OCI-M2 (cell line): Measurements from ENCODE around the gene TNS3.

ENCODE experiments used
- DNase-seq: peaks from one replicate; lab custom pipeline; 2025; ENCODE audit not compliant: unreplicated experiment; lab: John Stamatoyannopoulos, UW

TNS3 gene

DNA sequence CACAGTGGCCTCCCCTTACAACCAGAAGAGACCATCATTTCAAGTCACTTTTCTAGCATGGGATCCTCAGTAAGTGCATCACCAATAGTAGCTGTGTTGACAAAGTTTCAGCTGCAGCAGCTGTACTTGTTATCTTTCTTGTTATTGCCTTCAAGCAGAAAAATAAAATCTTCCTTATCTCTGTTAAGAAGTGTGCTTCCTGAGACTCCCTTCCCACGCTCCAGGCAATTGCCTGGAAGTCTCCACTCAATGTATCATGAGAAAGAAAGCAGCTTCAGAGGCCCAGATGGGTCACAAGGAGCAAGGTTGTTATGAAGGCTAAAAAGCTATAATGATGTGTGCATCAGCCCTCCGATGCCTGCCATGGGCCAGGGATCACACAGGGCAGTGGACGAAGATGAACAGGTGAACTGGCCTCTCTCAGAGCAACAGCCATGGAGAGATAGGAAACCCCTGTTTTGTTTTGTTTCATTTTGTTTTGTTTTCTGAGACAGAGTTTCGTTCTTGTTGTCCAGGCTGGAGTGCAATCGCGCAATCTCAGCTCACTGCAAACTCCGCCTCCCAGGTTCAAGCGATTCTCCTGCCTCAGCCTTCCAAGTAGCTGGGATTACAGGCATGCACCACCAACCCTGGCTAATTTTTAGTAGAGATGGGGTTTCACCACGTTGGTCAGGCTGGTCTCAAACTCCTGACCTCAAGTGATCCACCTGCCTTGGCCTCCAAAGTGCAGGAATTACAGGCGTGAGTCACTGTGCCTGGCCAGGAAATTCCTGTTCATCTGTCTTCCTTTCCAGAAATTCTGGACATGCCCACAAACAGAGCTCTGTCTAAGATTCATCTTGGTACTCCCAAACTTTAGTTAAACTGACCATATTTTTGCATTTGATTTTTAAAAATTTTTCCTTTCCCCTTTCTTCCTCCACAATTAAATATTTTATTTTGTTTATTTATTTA is 340.5 kb downstream of the TNS3 start:
- DNase-seq: no peak

DNA sequence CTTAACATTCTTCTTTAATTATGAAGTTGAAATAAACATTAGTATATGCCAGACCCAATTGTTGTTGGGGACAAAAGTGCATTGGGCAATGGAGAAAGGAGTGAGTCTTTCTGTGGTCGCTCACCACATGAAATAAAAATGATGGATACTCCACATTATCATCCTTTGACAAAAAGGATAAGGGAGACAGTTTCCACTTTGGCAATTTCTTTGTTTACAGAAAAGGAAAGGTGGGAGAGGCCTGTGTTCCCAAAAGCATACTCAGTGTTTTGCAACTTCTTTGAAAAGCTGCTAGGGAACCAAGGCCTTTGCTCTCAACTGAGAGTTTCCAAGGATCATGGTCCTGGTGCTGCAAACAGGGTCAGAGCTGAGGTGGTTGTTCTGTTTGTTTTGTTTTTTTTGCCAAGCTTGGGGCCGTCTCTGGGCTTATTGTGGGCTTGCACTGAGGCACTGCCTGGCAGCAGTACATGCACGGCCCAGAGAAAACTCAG is 341.9 kb downstream of the TNS3 start:
- DNase-seq: no peak

DNA sequence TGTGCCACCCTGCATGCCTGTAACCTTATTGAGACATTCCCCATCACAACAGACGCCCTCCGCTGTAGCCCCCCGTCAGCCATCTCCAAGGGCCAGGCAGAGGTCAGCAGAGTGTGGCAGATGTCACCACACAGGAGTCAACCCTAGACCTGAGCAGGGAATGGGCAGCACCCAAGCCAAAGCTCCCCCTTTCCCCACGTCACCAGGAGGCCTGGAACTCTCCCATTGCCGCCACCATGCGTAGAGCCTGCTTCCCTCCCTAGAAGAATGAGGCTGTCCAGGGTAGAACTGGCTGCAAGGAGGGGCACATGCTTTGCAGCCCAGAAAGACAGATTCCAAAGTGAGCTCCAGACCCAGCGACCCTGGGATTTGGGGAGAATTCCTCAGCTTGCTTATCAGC is 342.9 kb downstream of the TNS3 start:
- no peak for DNase-seq

DNA sequence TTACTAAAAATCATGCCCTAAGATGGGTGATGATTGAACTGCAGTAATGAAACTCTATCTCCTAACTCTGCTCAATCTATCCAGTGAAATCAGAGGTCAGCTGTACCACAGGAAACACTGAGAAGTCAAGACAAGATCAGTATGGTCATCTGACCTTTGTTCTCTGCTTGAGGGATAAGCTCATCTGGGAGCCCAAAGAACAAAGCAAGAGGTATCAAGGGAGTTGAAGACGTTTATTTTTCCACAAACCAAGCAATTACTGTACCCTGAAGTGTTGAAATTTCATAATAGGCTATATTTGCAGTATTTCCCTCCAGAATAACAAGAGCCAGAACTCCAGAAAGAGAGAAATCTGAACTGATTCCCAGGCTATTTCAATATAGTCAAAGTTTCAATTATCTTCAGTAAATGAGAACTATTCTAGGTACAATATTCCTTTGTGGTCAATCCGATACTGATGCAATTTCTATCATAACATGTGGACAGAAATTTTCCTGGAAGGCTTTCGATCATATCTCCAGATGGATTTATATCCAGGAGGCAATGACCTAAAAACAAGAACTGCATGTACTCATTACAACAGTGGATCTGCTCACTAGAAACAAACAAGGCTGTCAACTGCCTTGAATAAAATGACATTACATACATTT is 345.3 kb downstream of the TNS3 start:
- no peak for DNase-seq

DNA sequence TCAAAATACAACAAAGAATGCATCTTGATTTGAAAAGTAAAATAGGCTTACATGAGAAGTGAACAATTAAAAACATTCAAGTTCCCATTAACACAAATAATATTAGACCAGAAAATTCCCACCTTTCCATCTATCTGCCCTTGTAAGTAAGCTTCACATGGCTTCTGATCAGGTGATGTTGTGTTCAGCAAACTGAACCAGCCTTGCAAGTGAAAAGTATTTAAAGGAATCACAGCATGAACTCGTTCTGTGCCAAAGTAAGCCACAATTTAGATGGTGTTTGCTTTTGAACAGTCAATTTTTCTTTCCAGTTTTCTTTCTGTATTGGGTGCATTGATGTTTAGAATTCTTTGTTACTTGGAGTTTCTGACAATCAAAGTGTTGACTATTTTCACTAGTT is 347.9 kb downstream of the TNS3 start:
- DNase-seq: no peak

DNA sequence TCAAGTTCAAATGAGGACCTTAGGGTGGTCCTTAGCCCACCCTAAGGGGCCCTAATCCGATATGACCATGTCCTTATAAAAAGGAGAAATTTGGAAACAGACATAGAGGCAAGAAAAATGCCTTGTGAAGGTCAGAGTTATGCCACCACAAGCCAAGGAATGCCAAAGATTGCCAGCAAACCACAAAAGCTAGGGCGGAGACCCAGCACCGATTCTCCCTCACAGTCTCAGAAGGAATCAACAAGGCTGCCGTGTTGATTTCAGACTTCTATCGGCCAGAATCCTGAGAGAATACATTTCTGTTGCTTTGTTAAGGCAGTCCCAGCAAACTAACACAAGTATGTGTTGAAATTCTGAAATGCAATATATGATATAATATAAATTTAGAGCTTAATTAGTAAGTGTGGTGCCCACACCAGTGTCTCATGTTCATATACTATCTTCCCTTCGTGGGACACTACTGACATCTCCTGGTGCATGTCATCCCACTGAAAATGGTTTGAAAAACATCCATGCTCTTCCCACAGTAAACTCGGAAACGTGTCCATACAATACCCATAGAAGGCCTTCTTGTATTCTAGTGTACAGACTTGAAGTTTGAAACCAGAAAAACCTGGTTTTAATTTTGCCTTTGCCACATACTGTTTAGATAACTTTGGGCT is 349.0 kb downstream of the TNS3 start:
- DNase-seq: no peak

DNA sequence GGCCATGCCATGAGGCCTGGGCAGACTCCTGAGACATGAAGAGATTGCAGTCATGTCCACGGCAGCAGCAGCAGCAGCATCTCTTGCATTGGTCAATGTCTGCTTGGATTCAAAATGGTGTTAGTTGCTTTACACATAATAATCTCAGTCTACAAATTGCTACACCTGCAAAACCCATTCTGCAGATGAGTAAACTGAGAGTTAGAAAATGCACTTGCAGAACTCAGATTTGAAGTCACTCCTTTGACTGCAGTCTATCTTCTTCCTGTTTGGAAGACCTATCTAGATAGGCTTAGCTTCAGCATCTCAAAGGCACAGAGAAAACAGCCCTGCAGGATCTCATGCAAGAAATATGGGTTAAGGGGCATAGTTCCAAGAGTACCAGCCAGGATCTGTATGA is 350.3 kb downstream of the TNS3 start:
- DNase-seq: no peak

DNA sequence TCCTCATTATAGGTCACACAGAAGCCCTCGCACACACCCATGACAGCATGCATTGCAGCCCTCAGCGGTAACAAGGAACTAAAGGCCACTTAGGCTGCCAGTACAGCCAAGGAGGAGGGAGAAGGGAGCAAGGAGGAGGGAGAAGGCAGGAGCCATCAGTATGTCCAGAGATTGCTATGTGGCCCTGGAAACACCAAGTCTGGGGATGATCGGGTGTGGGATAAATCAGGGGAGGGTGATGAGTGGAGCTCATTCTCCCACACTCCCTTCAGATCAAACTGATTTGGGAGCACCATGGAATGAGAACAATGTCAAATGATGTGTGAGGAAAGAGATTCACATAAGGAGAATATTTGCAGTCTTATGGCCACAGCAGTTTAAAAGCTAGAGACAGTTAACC is 350.9 kb downstream of the TNS3 start:
- DNase-seq: no peak

DNA sequence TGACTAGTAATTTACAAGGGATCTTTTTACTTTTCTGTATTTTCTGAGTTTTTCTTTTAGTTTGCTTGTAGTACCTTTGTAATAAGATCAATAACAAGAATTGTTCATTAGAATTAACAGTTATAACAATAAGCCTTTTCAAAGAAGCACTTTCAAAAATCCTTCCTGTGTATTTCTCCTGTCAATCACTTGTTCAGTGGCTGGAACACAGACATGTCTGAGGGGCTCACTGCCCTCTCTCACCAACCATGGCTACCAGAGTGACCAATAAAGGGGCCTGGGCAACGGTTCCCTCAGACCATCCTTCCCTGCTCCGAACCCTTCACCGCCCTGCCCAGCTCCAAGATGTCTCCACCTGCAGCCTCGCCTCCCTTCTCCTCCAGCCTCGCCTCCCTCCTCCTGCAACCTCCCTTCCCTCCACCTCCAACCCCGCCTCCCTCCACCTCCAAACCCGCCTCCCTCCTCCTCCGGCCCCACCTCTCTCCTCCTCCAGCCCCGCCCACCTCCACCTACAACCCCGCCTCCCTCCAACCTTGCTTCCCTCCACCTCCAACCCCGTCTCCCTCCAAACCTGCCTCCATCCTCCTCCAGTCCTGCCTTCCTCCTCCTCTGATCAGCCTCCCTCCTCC is 353.4 kb downstream of the TNS3 start:
- no peak for DNase-seq

DNA sequence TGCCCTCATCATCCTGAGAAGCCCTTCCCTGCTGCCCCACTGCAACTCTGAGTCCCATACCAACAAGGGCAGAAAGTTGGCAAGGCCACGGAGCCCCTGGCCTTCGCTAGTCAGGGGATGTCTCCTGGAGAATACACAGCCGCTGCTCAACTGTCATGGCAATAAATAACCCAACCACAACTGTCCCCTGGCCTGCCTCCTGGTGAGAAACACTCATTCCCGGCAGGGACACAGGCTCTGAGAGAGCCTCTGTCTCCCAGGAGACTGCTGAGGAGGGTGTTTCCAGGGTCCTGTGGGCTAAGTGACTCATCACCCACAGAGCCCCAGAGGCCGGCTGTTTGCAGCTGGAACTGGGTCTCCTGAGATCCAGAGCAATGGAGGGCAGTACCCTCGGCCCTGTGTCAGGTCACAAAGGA is 354.1 kb downstream of the TNS3 start:
- no peak for DNase-seq

DNA sequence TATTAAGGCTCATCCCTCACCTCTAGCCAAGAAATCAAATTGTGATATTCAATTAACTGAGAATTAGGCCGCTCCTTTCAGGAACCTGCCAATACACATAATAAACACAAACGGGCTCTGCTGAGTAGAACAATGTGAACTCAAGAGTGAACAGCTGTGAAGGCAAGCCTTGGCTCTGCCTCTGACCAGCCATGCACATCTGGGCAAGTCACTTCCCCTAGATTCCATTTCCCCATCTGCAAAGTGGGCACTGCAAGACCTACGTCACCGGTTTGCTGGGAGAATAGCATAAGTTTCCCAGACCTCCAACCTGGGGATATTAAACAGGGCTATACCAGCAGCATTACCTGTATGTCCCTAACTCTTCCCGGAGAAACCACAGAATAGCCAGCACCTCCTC is 355.2 kb downstream of the TNS3 start:
- DNase-seq: no peak

DNA sequence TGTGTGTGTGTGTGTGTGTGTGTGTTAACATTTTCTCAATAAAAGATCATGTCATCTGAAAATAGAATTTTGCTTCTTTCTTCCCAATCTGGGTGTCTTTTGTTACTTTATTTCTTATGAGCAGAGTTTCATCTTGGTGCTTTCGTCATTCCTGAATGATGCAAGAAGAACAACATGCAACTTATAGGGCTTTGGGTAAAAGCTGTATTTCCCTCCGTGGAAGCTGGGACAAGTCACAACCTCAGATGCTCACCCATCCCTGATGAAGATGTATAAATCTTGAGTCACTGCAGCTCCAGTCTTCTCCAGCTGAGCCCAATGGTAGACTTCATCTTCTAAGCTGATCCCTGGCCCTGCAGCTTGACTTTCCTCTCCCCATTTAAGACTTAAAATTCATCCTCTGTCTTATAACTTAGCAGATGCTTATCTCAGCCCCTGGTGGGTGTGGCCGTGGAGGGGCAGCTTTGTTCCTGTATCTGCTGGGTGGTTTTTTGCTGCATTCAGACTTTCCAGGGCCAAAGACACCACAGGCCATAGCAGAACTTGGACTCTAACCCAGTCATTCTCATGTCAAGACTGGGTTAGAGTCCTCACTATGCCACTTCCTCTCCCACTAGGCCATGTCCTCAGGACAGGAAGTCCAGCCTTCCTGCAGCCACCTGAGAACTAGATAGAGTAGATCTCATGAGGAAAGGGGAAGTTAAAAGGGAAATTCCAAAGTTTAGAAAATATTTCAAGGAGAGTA is 356.4 kb downstream of the TNS3 start:
- no peak for DNase-seq
